ENCODE data around the gene IMMP2L. TPM values are rescaled to one million over a fixed set of nuclear protein-coding genes. Genes with fewer than 3 reads are reported as not detected.

Gene IMMP2L
- total and polyA plus RNA-seq, 2 of the 13 experiments (the other 11 are each of a cell fraction or from before 2014, with no cell fraction given) = 7.8 to 16.9 TPM

DNA sequence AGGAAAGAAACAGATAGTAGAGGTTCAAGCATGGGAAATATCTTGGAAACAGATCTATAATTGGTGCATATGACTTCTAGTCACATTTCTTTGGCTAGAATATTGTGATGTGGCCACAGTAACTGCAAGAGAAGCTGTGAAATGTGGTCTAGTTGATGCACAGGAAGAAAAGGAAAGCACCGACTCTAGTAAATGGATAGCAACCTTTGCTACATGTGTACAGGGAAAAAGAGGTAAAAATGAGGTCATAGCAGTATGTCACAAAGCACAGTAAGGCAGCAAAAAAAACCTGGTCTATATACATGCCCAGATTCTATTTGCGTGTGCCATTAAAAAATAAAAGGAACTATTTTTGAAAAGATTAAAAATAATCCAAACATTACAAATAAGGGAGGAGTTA, 573.9 kb downstream of the IMMP2L start:
- ChIA-PET POLR2A (no interaction called here), CTCF (ENCODE audit: low intra/inter-chr PET ratio, low total read pairs) (no interaction called here)
- Histone ChIP-seq H3K9me3 (ENCODE audit: low read length) (no peaks in the 10 kb centered on the region), H3K4me1 (ENCODE audit: insufficient read depth, low read length) (no peaks in the 10 kb centered on the region), H3K79me2 (ENCODE audit: insufficient read depth, low read length) (no peaks in the 10 kb centered on the region), H3K27me3 (ENCODE audit: control insufficient read depth in 1 of 2, insufficient read depth in 2 of 2, low read length in 2 of 2) (no peaks in the 10 kb centered on the region), H3K36me3 (replicated peaks in 1 of 2; ENCODE audit: control insufficient read depth in 1 of 2, insufficient read depth in 2 of 2, low read length in 2 of 2) (no peaks in the 10 kb centered on the region), H3K4me2 (ENCODE audit: low read depth, low read length) (no peak overlapping the region), H3K9ac (ENCODE audit: insufficient read depth, low read depth, low read length) (no peak overlapping the region), H4K20me1 (ENCODE audit: insufficient read depth, low read length) (no peaks in the 10 kb centered on the region), H2AFZ (ENCODE audit: low read length) (no peak overlapping the region), H3K27ac (ENCODE audit: extremely low read length, insufficient read depth, low read length) (no peak overlapping the region), H3K4me3 (replicated peaks in 1 of 3; ENCODE audit: insufficient read depth in 1 of 3, low read depth in 2 of 3, low read length in 3 of 3) (no peak overlapping the region)
- ATAC-seq = no peak
- intact Hi-C loops (cut with micrococcal nuclease; ENCODE audit: unreplicated experiment) = no loop called here
- no TSS peak for BruUV-seq (replicated peaks)
- WGBS (ENCODE audit: low lambda C conversion rate) = 35% methylated on average over 2 of the region's 2 CpGs
- TF ChIP-seq ARNT2 (CRISPR knock-in tag; IDR thresholded peaks at IDR 0.05; ENCODE audit: low read depth) (no peak), ZFP36 (IDR thresholded peaks at IDR 0.05; ENCODE audit: borderline replicate concordance, low read depth, low read length, partially characterized antibody) (no peak), ZFP41 (CRISPR knock-in tag; IDR thresholded peaks at IDR 0.05; ENCODE audit: borderline replicate concordance) (no peak), CBFB (CRISPR knock-in tag; IDR thresholded peaks at IDR 0.05) (no peak), ZNF7 (CRISPR knock-in tag; IDR thresholded peaks at IDR 0.05) (no peak), RBM22 (optimal IDR thresholded peaks at IDR 0.05; ENCODE audit: low read length) (no peak)
- TF ChIP-seq, protein P1, sequence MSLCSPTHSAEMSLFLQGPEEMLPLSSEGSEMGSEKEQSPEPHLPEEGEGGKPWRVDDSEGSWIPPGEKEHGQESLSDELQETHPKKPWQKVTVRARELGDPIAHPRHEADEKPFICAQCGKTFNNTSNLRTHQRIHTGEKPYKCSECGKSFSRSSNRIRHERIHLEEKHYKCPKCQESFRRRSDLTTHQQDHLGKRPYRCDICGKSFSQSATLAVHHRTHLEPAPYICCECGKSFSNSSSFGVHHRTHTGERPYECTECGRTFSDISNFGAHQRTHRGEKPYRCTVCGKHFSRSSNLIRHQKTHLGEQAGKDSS (CRISPR knock-in tag; IDR thresholded peaks at IDR 0.05; ENCODE audit: borderline replicate concordance, low read depth) = no peak
- in situ Hi-C loops (cut with HindIII; ENCODE audit: extremely low pct_ligation_motif_present, low pct_unique_long_range_greater_than_20kb) = no loop called here
- DNase-seq (ENCODE audit: low spot score) = no peak
- no peak for FAIRE-seq

DNA sequence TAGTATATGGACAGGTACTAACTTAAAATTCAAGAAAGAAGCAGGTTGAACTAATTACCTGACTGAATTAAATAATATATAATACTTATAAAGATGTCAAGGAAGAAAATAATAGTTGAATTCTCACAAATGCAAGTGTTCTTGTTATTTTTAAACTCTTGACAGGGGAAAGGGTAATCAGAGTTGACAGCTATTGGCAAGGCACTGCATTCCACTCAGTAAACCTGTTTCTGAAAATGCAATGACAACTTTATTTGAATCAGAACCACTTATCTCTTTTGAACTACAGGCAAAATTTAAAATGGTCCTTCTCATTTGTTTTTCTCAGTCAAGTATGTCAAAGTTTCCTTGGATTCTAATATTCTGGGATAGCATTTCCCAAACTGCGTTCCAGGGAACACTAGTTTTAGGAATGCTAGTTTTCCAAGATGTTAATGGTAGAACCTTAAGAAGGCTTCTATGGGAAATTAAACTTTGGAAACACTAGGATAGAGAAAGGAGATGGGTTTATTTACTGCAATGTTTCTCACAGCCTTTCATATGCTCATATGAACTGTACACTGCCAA, 575.1 kb downstream of the IMMP2L start:
- CTCF ChIA-PET (ENCODE audit: low intra/inter-chr PET ratio, low total read pairs) = no interaction called here
- H3K27ac ChIP-seq (ENCODE audit: extremely low read length, insufficient read depth, low read length) = no peak overlapping the region
- DNase-seq (ENCODE audit: low spot score) = no peak
- WGBS (ENCODE audit: low lambda C conversion rate) = 91% methylated on average over 1 of the region's 1 CpG
- H3K9ac ChIP-seq (ENCODE audit: insufficient read depth, low read depth, low read length) = no peak overlapping the region
- no peak for ATAC-seq
- in situ Hi-C loops (cut with HindIII; ENCODE audit: extremely low pct_ligation_motif_present, low pct_unique_long_range_greater_than_20kb) = no loop called here
- no peak for FAIRE-seq
- H4K20me1 ChIP-seq (ENCODE audit: insufficient read depth, low read length) = no peaks in the 10 kb centered on the region
- H3K9me3 ChIP-seq (ENCODE audit: low read length) = no peaks in the 10 kb centered on the region
- intact Hi-C loops (cut with micrococcal nuclease; ENCODE audit: unreplicated experiment) = no loop called here
- POLR2A ChIA-PET = no interaction called here
- H3K4me1 ChIP-seq (ENCODE audit: insufficient read depth, low read length) = no peaks in the 10 kb centered on the region
- H3K27me3 ChIP-seq (ENCODE audit: control insufficient read depth in 1 of 2, insufficient read depth in 2 of 2, low read length in 2 of 2) = no peaks in the 10 kb centered on the region
- H3K4me3 ChIP-seq (replicated peaks in 1 of 3; ENCODE audit: insufficient read depth in 1 of 3, low read depth in 2 of 3, low read length in 3 of 3) = no peak overlapping the region
- no peak overlapping the region for H2AFZ ChIP-seq (ENCODE audit: low read length)
- H3K79me2 ChIP-seq (ENCODE audit: insufficient read depth, low read length) = no peaks in the 10 kb centered on the region
- H3K4me2 ChIP-seq (ENCODE audit: low read depth, low read length) = no peak overlapping the region
- no TSS peak for BruUV-seq (replicated peaks)
- H3K36me3 ChIP-seq (replicated peaks in 1 of 2; ENCODE audit: control insufficient read depth in 1 of 2, insufficient read depth in 2 of 2, low read length in 2 of 2) = no peaks in the 10 kb centered on the region
- no peak for TF ChIP-seq STAT5B (CRISPR knock-in tag; IDR thresholded peaks at IDR 0.05)
- no peak for TF ChIP-seq SRSF1 (optimal IDR thresholded peaks at IDR 0.05; ENCODE audit: low read depth, low read length)
- no peak for TF ChIP-seq NFKB2 (CRISPR knock-in tag; IDR thresholded peaks at IDR 0.05; ENCODE audit: borderline replicate concordance)
- no peak for TF ChIP-seq PLSCR1 (CRISPR knock-in tag; IDR thresholded peaks at IDR 0.05; ENCODE audit: borderline replicate concordance)
- no peak for TF ChIP-seq ZNF607 (CRISPR knock-in tag; IDR thresholded peaks at IDR 0.05; ENCODE audit: borderline replicate concordance)
- no peak for TF ChIP-seq DDIT3 (CRISPR knock-in tag; IDR thresholded peaks at IDR 0.05)
- no peak for TF ChIP-seq ZNF83 (CRISPR knock-in tag; IDR thresholded peaks at IDR 0.05; ENCODE audit: borderline replicate concordance)
- TF ChIP-seq, protein P2, sequence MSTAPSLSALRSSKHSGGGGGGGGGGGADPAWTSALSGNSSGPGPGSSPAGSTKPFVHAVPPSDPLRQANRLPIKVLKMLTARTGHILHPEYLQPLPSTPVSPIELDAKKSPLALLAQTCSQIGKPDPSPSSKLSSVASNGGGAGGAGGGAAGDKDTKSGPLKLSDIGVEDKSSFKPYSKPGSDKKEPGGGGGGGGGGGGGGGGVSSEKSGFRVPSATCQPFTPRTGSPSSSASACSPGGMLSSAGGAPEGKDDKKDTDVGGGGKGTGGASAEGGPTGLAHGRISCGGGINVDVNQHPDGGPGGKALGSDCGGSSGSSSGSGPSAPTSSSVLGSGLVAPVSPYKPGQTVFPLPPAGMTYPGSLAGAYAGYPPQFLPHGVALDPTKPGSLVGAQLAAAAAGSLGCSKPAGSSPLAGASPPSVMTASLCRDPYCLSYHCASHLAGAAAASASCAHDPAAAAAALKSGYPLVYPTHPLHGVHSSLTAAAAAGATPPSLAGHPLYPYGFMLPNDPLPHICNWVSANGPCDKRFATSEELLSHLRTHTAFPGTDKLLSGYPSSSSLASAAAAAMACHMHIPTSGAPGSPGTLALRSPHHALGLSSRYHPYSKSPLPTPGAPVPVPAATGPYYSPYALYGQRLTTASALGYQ (CRISPR knock-in tag; IDR thresholded peaks at IDR 0.05) = no peak
- TF ChIP-seq MEIS1 (CRISPR knock-in tag; IDR thresholded peaks at IDR 0.05; ENCODE audit: borderline replicate concordance) = no peak

All from HepG2 (cell line).